NT2/D1 (cell line): ENCODE results near the gene NUDC.
"Not testable (repeated sequence)": the region's sequence is repeated elsewhere in the genome, so short reads cannot be mapped to it uniquely, and the experiment has no call there.

ENCODE experiments used
- DNase-seq: peaks from one replicate; pipeline ENCODE4 v3.0.0-alpha.2; 2011; ENCODE audit warnings: low read depth, low spot score
- H3K27me3 ChIP-seq: 2 replicates; pipeline ENCODE4 v1.6.0; 2011; ENCODE audit warnings: mild to moderate bottlenecking; ENCODE audit not compliant: insufficient read length, insufficient read depth
- H3K36me3 ChIP-seq: 2 replicates; pipeline ENCODE4 v1.6.1; 2011; ENCODE audit warnings: mild to moderate bottlenecking, low read length, mixed read lengths; ENCODE audit not compliant: insufficient read depth, insufficient read length
- H3K4me1 ChIP-seq: 2 replicates; pipeline ENCODE4 v1.5.1; 2011; ENCODE audit not compliant: insufficient read depth, insufficient read length
- H3K4me3 ChIP-seq: 2 replicates; pipeline ENCODE4 v1.5.1; 2011; ENCODE audit warnings: low read depth; ENCODE audit not compliant: insufficient read length
- H3K9ac ChIP-seq: 2 replicates; pipeline ENCODE4 v1.6.0; 2011; ENCODE audit warnings: low read depth; ENCODE audit not compliant: insufficient read length
- H3K9me3 ChIP-seq: 2 replicates; pipeline ENCODE4 v1.5.1; 2011; ENCODE audit warnings: mild to moderate bottlenecking, low read length; ENCODE audit not compliant: insufficient read depth
- SUZ12 ChIP-seq: IDR thresholded peaks from 2 replicates; pipeline ENCODE4 v1.6.1; 2011; ENCODE audit not compliant: insufficient read length, insufficient read depth; ENCODE audit errors: extremely low read depth
- YY1 ChIP-seq: IDR thresholded peaks from 2 replicates; pipeline ENCODE4 v1.6.1; 2011; ENCODE audit not compliant: insufficient read length, insufficient read depth
- ZNF274 ChIP-seq: IDR thresholded peaks from 2 replicates; pipeline ENCODE4 v1.6.1; 2011; ENCODE audit warnings: mild to moderate bottlenecking, low read depth, low read length

The NUDC gene

GRCh38 chr1:26981146-26981846 is 59.8 kb downstream of the NUDC start:
- H3K9ac ChIP-seq = no peak overlapping the region
- TF ChIP-seq ZNF274 = no peak
- no peak for TF ChIP-seq YY1
- TF ChIP-seq SUZ12 = no peak
- H3K4me3 ChIP-seq = no peak overlapping the region
- no peaks in the 10 kb centered on the region for H3K9me3 ChIP-seq
- H3K27me3 ChIP-seq = no peaks in the 10 kb centered on the region
- DNase-seq = no peak
- no peaks in the 10 kb centered on the region for H3K4me1 ChIP-seq
- H3K36me3 ChIP-seq = no peaks in the 10 kb centered on the region

- Histone ChIP-seq H3K36me3 (no peaks in the 10 kb centered on the region), H3K4me3 (no peak overlapping the region), H3K27me3 (no peaks in the 10 kb centered on the region), H3K9me3 (no peaks in the 10 kb centered on the region), H3K9ac (no peak overlapping the region), H3K4me1 (no peaks in the 10 kb centered on the region)
- TF ChIP-seq SUZ12 (no peak), ZNF274 (no peak), YY1 (no peak)
- DNase-seq = no peak
Measured at GRCh38 chr1:26983863-26984262, 62.3 kb downstream of the NUDC start.

GRCh38 chr1:26984291-26984690 is 62.7 kb downstream of the NUDC start:
- Histone ChIP-seq H3K9me3 (no peaks in the 10 kb centered on the region), H3K4me3 (no peak overlapping the region), H3K4me1 (no peaks in the 10 kb centered on the region), H3K27me3 (no peaks in the 10 kb centered on the region), H3K9ac (no peak overlapping the region), H3K36me3 (no peaks in the 10 kb centered on the region)
- no peak for TF ChIP-seq SUZ12
- no peak for TF ChIP-seq ZNF274
- no peak for TF ChIP-seq YY1
- DNase-seq = no peak

GRCh38 chr1:26986658-26987057 is 65.1 kb downstream of the NUDC start:
- H3K27me3 ChIP-seq = no peaks in the 10 kb centered on the region
- H3K4me1 ChIP-seq = peaks cover 7% of the 10 kb centered on the region
- TF ChIP-seq YY1 (no peak), ZNF274 (no peak)
- H3K9me3 ChIP-seq = no peaks in the 10 kb centered on the region
- H3K4me3 ChIP-seq = no peak overlapping the region
- DNase-seq = no peak
- no peak overlapping the region for H3K9ac ChIP-seq
- H3K36me3 ChIP-seq = no peaks in the 10 kb centered on the region

- not testable (repeated sequence) for H3K9me3 ChIP-seq, H3K36me3 ChIP-seq, DNase-seq, H3K4me1 ChIP-seq, H3K4me3 ChIP-seq, H3K9ac ChIP-seq, H3K27me3 ChIP-seq
Measured at GRCh38 chr1:26989403-26990109, 68.0 kb downstream of the NUDC start.

GRCh38 chr1:26991310-26992116 is 70.0 kb downstream of the NUDC start:
- Histone ChIP-seq H3K9me3 (no peaks in the 10 kb centered on the region), H3K4me3 (no peak overlapping the region), H3K4me1 (peaks cover 23% of the 10 kb centered on the region), H3K9ac (peak overlapping the region; percentile 15), H3K36me3 (peaks cover 17% of the 10 kb centered on the region), H3K27me3 (no peaks in the 10 kb centered on the region)
- no peak for TF ChIP-seq SUZ12
- no peak for TF ChIP-seq YY1
- no peak for TF ChIP-seq ZNF274
- DNase-seq = no peak
